GM12878 (cell line): ENCODE measurements around the gene ELF2. TPM values are rescaled to one million over a fixed set of nuclear protein-coding genes. Genes with fewer than 3 reads are reported as not detected.

ENCODE experiments used
- ATAC-seq: fragments of 200-7000 bp; cut with Tn5 transposase; 3 replicates; pipeline ENCODE4 v1.9.1; 2020; ENCODE audit warnings: mild to moderate bottlenecking, moderate library complexity
- BruUV-seq: library from RNA; stranded (reverse); fragments of 400-500 nt; replicated peaks from 2 replicates; lab custom pipeline; 2021; lab: Mats Ljungman, UMichigan
- CTCF ChIA-PET: fragments of 300-600 bp; sonication (Branson Sonifier 250); formaldehyde crosslinking; extraction: SDS; loops from one replicate; lab custom pipeline; 2021; ENCODE audit warnings: inconsistent platforms; lab: Yijun Ruan, JAX
- POLR2A ChIA-PET: fragments of 350-600 bp; formaldehyde crosslinking; extraction: SDS; loops from one replicate; lab custom pipeline; 2021; ENCODE audit warnings: inconsistent platforms; lab: Charles Lee
- RAD21 ChIA-PET: fragments of 300-600 bp; sonication (Branson Sonifier 250); formaldehyde crosslinking; loops from one replicate; lab custom pipeline; 2023; ENCODE audit warnings: antibody characterized with exemption; ENCODE audit not compliant: unreplicated experiment; lab: Charles Lee
- SMC1A ChIA-PET: fragments of 300-600 bp; sonication (Branson Sonifier 250); formaldehyde crosslinking; loops from one replicate; lab custom pipeline; 2023; ENCODE audit not compliant: unreplicated experiment, uncharacterized antibody; lab: Charles Lee
- DNase-seq: peaks from one replicate; pipeline ENCODE4 v3.0.0-alpha.2; 2011; ENCODE audit warnings: low read depth, low spot score
- FAIRE-seq: peaks from 3 replicates; lab custom pipeline; 2011; peaks lifted over from hg19 to GRCh38; lab: Jason Lieb, UNC
- H2AFZ ChIP-seq: 2 replicates; pipeline ENCODE4 v1.6.0; 2011; ENCODE audit warnings: low read depth, low read length, control low read depth; ENCODE audit not compliant: control insufficient read depth
- H3K27ac ChIP-seq: 2 replicates; pipeline ENCODE4 v1.5.1; 2011; ENCODE audit warnings: control low read depth; ENCODE audit not compliant: control insufficient read depth, insufficient read depth
- H3K27me3 ChIP-seq, 2 experiments: replicated peaks in 1 of 2; 2 replicates each; pipeline versions ENCODE4 v1.6.0 to v1.6.1; 2011; ENCODE audit warnings: low read length in 1 of 2; ENCODE audit not compliant: control insufficient read depth in 2 of 2, insufficient read depth in 2 of 2
- H3K36me3 ChIP-seq, 2 experiments: 2 replicates each; pipeline ENCODE4 v1.5.1; 2011; ENCODE audit warnings: low read length in 1 of 2; ENCODE audit not compliant: control insufficient read depth in 2 of 2, insufficient read depth in 2 of 2
- H3K4me1 ChIP-seq: 2 replicates; pipeline ENCODE4 v1.6.1; 2011; ENCODE audit warnings: mild to moderate bottlenecking, low read length, moderate library complexity, mixed read lengths; ENCODE audit not compliant: control insufficient read depth, insufficient read depth
- H3K4me2 ChIP-seq: 2 replicates; pipeline ENCODE4 v1.6.0; 2011; ENCODE audit warnings: control low read depth; ENCODE audit not compliant: control insufficient read depth, insufficient read depth
- H3K4me3 ChIP-seq: fragments of 200-600 bp; sonication (generic); 2 replicates; pipeline ENCODE4 v1.5.1; 2016
- H3K79me2 ChIP-seq: 2 replicates; pipeline ENCODE4 v1.6.0; 2011; ENCODE audit warnings: low read length; ENCODE audit not compliant: control insufficient read depth, insufficient read depth
- H3K9ac ChIP-seq: 2 replicates; pipeline ENCODE4 v1.8.0; 2011; ENCODE audit warnings: low read length, control low read depth, mixed read lengths; ENCODE audit not compliant: control insufficient read depth, insufficient read depth
- H3K9me3 ChIP-seq: replicated peaks from 3 replicates; pipeline ENCODE4 v1.5.1; 2011; ENCODE audit warnings: mild to moderate bottlenecking, low read length; ENCODE audit not compliant: control insufficient read depth, insufficient read depth
- H4K20me1 ChIP-seq: 2 replicates; pipeline ENCODE4 v1.6.0; 2011; ENCODE audit not compliant: control insufficient read depth, insufficient read depth
- BRCA1 ChIP-seq: IDR thresholded peaks from 2 replicates; pipeline ENCODE4 v1.6.1; 2011; ENCODE audit warnings: low read depth, low read length, improper control_type of control experiment
- HDGF ChIP-seq: fragments of 450-650 bp; IDR thresholded peaks from 2 replicates; pipeline ENCODE4 v1.6.1; 2016; ENCODE audit warnings: antibody characterized with exemption
- MLLT1 ChIP-seq: fragments of 450-650 bp; IDR thresholded peaks from 2 replicates; pipeline ENCODE4 v1.6.1; 2016; ENCODE audit warnings: mild to moderate bottlenecking
- SRF ChIP-seq, 2 experiments: IDR thresholded peaks; 2 replicates each; pipeline ENCODE4 v1.6.1; 2011; ENCODE audit warnings: low read depth in 2 of 2, low read length in 2 of 2, mild to moderate bottlenecking in 1 of 2, moderate library complexity in 1 of 2
- ZBTB33 ChIP-seq: fragments of 450-650 bp; IDR thresholded peaks from 2 replicates; pipeline ENCODE4 v1.6.1; 2017; ENCODE audit warnings: mild to moderate bottlenecking
- ZNF24 ChIP-seq: fragments of 450-650 bp; IDR thresholded peaks from 2 replicates; pipeline ENCODE4 v1.6.1; 2017; ENCODE audit warnings: antibody characterized with exemption, mild to moderate bottlenecking
- ZNF687 ChIP-seq: fragments of 450-650 bp; IDR thresholded peaks from 2 replicates; pipeline ENCODE4 v1.6.1; 2017; ENCODE audit warnings: mild to moderate bottlenecking, moderate library complexity
- WGBS: methylation state at CpG from one replicate; pipeline ENCODE4 v1.1.6; 2016; ENCODE audit warnings: low lambda C conversion rate; ENCODE audit not compliant: insufficient replicate concordance, insufficient coverage; ENCODE audit errors: missing lambda C conversion rate; 5-methylcytosine and 5-hydroxymethylcytosine counted together
- in situ Hi-C: fragments of 300-500 bp; cut with MboI; formaldehyde crosslinking; loops from 9 replicates; pipeline ENCODE4 v1.14.3; 2018; ENCODE audit warnings: mixed read lengths
- intact Hi-C: fragments of 100-400 bp; cut with micrococcal nuclease; formaldehyde crosslinking; loops from one replicate; pipeline ENCODE4 v1.14.2; 2022; ENCODE audit not compliant: unreplicated experiment
- polyA plus RNA-seq, 11 experiments: library from polyadenylated mRNA; depleted of rRNA in 4 of 11; unstranded in 6 of 11; stranded (reverse) in 5 of 11; fragments of >200 nt; fragmentation: Nextera tagmentation in 4 of 11; fragmentation: Illumina TruSeq in 1 of 11; extraction: Ambion mirVana in 4 of 11; extraction: Trizol in 1 of 11; gene quantifications; 1 replicate in 1 of 11; 2 replicates in 10 of 11; pipeline versions ENCODE4 v1.2.1 to v1.2.3, GENCODE V29; 2011 to 2016; ENCODE audit warnings: inconsistent platforms in 2 of 11, missing spikeins in 2 of 11, low read depth in 1 of 11
- total RNA-seq, 4 experiments: library from RNA; depleted of rRNA in 3 of 4; stranded (reverse); fragments of >200 nt in 3 of 4; fragmentation: Illumina TruSeq in 1 of 4; extraction: Trizol in 1 of 4; gene quantifications; 2 replicates each; pipeline versions ENCODE4 v1.2.1 to v1.2.3, GENCODE V29; 2013 to 2021
- TF ChIP-seq, protein P1 (sequence below): fragments of 450-650 bp; conservative IDR thresholded peaks from 2 replicates; pipeline ENCODE4 v1.6.1; 2017; ENCODE audit warnings: mild to moderate bottlenecking, moderate library complexity

ELF2 gene
- total and polyA plus RNA-seq, 10 of the 15 experiments (the other 5 are each of a cell fraction or from before 2014, with no cell fraction given) = 10.5 to 30.1 (median 20.5) TPM

DNA sequence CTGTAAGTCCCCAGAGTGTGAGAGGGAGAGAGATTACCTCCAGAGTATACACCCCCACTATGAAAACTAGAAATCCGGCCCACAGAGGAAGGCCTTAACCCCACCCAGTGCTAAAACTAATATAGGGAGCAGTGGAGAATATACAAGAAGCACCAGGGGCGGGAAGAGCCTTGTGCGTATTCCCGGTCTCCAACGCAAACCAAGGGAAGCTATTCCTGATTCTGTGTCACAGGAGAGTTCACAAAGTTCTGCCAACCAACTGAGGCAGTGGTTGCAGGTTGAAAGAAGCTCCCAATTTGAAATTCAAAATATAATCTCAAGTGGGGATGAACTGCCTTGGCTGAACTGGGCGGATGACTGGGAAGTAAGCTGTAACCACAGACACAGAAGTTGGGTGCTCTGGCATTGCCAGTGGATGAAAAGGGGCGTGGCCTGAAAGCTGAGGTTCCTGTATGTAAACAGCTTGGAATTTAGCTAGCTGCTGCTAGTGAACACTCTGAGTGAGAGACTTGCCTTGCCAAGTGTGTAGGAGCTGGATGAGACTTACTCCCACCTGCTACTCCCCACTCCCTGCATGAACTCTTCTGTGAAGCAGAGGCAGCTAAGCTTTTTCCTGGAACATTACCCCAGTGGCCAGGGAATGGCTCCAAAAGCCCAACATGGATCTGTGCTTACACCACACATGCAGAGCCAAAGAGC is 32.7 kb downstream of the ELF2 start:
- POLR2A ChIA-PET = no interaction called here
- in situ Hi-C loops = no loop called here
- DNase-seq (no peak), FAIRE-seq (no peak), ATAC-seq (no peak)
- Histone ChIP-seq H3K36me3 (no peaks in the 10 kb centered on the region), H3K4me1 (no peaks in the 10 kb centered on the region), H4K20me1 (no peaks in the 10 kb centered on the region; the same call in 1 of the 2 replicates), H3K9ac (no peak overlapping the region), H3K4me3 (no peak overlapping the region), H3K79me2 (no peaks in the 10 kb centered on the region), H3K27me3 (no peaks in the 10 kb centered on the region), H3K27ac (no peak overlapping the region), H3K4me2 (no peak overlapping the region), H2AFZ (no peak overlapping the region), H3K9me3 (no peaks in the 10 kb centered on the region)
- SMC1A ChIA-PET = interaction anchor here (0.6 to 1.6 kb wide), 4 partner anchors 9 to 44 kb away, joined by 3 to 5 read pairs (median 4); no protein-coding TSS in a partner anchor
- RAD21 ChIA-PET = no interaction called here
- intact Hi-C loops = no loop called here
- BruUV-seq = no TSS peak
- WGBS = 60% methylated on average over 7 of the region's 7 CpGs
- CTCF ChIA-PET = interaction anchor here (0.6 to 1.9 kb wide), 4 partner anchors 16 to 313 kb away, joined by 3 to 4 read pairs (median 4); no protein-coding TSS in a partner anchor
- no peak for TF ChIP-seq ZNF24
- TF ChIP-seq ZBTB33 = no peak
- TF ChIP-seq ZNF687 = no peak
- TF ChIP-seq, protein P1, sequence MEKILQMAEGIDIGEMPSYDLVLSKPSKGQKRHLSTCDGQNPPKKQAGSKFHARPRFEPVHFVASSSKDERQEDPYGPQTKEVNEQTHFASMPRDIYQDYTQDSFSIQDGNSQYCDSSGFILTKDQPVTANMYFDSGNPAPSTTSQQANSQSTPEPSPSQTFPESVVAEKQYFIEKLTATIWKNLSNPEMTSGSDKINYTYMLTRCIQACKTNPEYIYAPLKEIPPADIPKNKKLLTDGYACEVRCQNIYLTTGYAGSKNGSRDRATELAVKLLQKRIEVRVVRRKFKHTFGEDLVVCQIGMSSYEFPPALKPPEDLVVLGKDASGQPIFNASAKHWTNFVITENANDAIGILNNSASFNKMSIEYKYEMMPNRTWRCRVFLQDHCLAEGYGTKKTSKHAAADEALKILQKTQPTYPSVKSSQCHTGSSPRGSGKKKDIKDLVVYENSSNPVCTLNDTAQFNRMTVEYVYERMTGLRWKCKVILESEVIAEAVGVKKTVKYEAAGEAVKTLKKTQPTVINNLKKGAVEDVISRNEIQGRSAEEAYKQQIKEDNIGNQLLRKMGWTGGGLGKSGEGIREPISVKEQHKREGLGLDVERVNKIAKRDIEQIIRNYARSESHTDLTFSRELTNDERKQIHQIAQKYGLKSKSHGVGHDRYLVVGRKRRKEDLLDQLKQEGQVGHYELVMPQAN = no peak
- no peak for TF ChIP-seq MLLT1
- TF ChIP-seq BRCA1 = no peak
- TF ChIP-seq SRF (IDR thresholded peaks at IDR 0.05; ENCODE audit: low read depth in 2 of 2, low read length in 2 of 2) = no peak
- no peak for TF ChIP-seq HDGF
